22Rv1 (cell line): ENCODE results near the gene TMEM18.

Experiments used
- CTCF ChIP-seq: fragments of 450-650 bp; IDR thresholded peaks from 2 replicates; pipeline ENCODE4 v1.5.1; 2017; ENCODE audit warnings: mild to moderate bottlenecking
- ZFX ChIP-seq: fragments of 450-650 bp; IDR thresholded peaks from 2 replicates; pipeline ENCODE4 v1.6.1; 2017; ENCODE audit warnings: antibody characterized with exemption, borderline replicate concordance

GRCh38 chr2:710867-711665, 33.9 kb upstream of the TMEM18 start:
- TF ChIP-seq CTCF, result no peak
- TF ChIP-seq ZFX, result no peak
